HG03196 (cell line): ENCODE results near the gene DNAJC5.

Experiments used
- ATAC-seq: cut with Tn5 transposase; IDR thresholded peaks from one replicate; pipeline ENCODE4 v1.9.1; 2021; ENCODE audit not compliant: unreplicated experiment

Gene DNAJC5

GRCh38 chr20:63883201-63883593, 11.7 kb upstream of the DNAJC5 start:
- no peak for ATAC-seq

GRCh38 chr20:63884506-63885263, 10.2 kb upstream of the DNAJC5 start:
- no peak for ATAC-seq

GRCh38 chr20:63885264-63886053, 9.5 kb upstream of the DNAJC5 start:
- no peak for ATAC-seq

GRCh38 chr20:63886054-63886419, 8.9 kb upstream of the DNAJC5 start:
- no peak for ATAC-seq

- no peak for ATAC-seq
Observed at GRCh38 chr20:63886921-63887320, 8.0 kb upstream of the DNAJC5 start.

- ATAC-seq, result no peak
Observed at GRCh38 chr20:63889241-63890200, 5.4 kb upstream of the DNAJC5 start.

GRCh38 chr20:63890201-63890576, 4.7 kb upstream of the DNAJC5 start:
- no peak for ATAC-seq

- ATAC-seq, result no peak
Observed at GRCh38 chr20:63890616-63891015, 4.3 kb upstream of the DNAJC5 start.

GRCh38 chr20:63891061-63892002, 3.6 kb upstream of the DNAJC5 start:
- ATAC-seq, result no peak

GRCh38 chr20:63892402-63892801, 2.5 kb upstream of the DNAJC5 start:
- no peak for ATAC-seq

GRCh38 chr20:63893999-63894357, 948 bp upstream of the DNAJC5 start:
- ATAC-seq, result no peak

GRCh38 chr20:63895202-63895951, 451 bp downstream of the DNAJC5 start:
- peak; percentile 2 for ATAC-seq

- ATAC-seq, result no peak
Observed at GRCh38 chr20:63895952-63896263, 982 bp downstream of the DNAJC5 start.

GRCh38 chr20:63896264-63897105, 1.6 kb downstream of the DNAJC5 start:
- peak; percentile 42 for ATAC-seq

GRCh38 chr20:63897978-63898561, 3.1 kb downstream of the DNAJC5 start:
- no peak for ATAC-seq

GRCh38 chr20:63898882-63899558, 4.1 kb downstream of the DNAJC5 start:
- ATAC-seq, result no peak

- ATAC-seq, result no peak
Observed at GRCh38 chr20:63900413-63900812, 5.5 kb downstream of the DNAJC5 start.
